Measurements from ENCODE around the gene TGM5. TPM values are rescaled to one million over a fixed set of nuclear protein-coding genes. Genes with fewer than 3 reads are reported as not detected.
"Not testable (repeated sequence)": the region's sequence is repeated elsewhere in the genome, so short reads cannot be mapped to it uniquely, and the experiment has no call there.

The TGM5 gene
- not detected for total RNA-seq

GRCh38 chr15:43266834-43267233, at the start of gene TGM5:
TSS of gene TGM5 (minus strand) at chr15:43266928. CDS start at chr15:43266849, 79 bp downstream.
- POLR2A ChIA-PET = no interaction called here

GRCh38 chr15:43314171-43314570, 47.4 kb upstream of the TGM5 start:
- POLR2A ChIA-PET = no interaction called here
- CTCF ChIA-PET = no interaction called here

More at GRCh38 chr15:43266834-43267233, at the start of gene TGM5:
- CTCF ChIA-PET = interaction anchor here (2.1 to 2.8 kb wide), 2 partner anchors 19 to 41 kb away, joined by 7 to 11 read pairs; no protein-coding TSS in a partner anchor

GRCh38 chr15:43312378-43312777, 45.6 kb upstream of the TGM5 start:
- ChIA-PET CTCF (interaction anchor here (0.7 kb wide), 1 partner anchor 34 kb away, joined by 3 read pairs; no protein-coding TSS in a partner anchor), POLR2A (no interaction called here)

GRCh38 chr15:43302205-43302817, 35.6 kb upstream of the TGM5 start, which contains the start of gene TGM7:
TSS of gene TGM7 (minus strand) at chr15:43302255.
- CTCF ChIA-PET = interaction anchor here (0.9 kb wide), 1 partner anchor 17 kb away, joined by 3 read pairs; no protein-coding TSS in a partner anchor
- POLR2A ChIA-PET = no interaction called here

GRCh38 chr15:43299884-43300283, 33.2 kb upstream of the TGM5 start:
- CTCF ChIA-PET = no interaction called here
- POLR2A ChIA-PET = no interaction called here

GRCh38 chr15:43299411-43299810, 32.7 kb upstream of the TGM5 start:
- ChIA-PET POLR2A (no interaction called here), CTCF (no interaction called here)

DNA sequence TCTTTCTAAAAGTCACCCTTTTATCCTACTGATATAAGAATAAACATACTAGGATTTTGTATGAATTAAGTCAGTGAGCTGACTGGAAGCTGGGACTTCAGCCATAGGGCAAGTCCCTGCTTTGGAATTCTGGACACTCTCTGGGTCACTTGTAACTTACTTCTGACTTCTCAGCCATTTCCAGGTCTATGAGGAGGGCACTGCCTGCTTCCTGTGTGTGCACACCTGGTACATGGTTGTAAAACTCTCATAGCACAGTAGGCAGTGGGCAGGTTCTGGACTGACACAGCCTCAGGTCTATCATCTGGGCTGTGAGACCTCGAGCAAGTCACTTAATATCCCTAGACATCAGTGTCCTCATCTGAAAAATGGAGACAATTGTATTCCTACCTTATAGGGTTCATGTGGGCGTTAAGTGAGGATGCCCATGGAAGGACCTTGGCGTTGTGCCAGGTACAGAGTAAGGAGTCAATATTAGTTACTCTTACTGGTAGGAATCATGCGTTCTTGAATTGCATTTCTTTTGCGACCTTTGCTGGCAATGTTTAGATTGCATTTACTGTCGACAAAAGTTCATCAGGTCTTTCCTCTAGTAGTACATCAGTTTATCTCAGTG, 27.5 kb upstream of the TGM5 start:
- CTCF ChIA-PET = no interaction called here

DNA sequence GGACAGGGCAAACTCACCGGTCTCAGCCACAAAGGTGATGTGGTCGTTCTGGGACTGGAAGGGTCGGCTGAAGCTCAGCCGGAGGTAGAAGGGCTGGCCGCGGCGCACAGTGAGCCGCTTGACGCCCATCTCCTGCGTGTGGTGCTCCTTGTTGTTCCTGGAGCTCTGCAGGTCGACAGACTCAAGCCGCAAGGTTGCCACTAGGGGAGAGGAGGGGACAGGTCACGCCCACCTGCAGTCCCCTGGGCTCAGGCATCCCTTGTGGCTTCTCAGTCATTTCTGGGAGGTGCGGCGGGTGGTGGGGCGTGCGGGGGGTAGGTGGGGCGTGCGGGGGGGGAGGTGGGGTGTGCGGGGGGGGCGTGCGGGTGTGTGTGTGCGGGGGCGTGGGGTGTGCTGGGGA, 26.7 kb upstream of the TGM5 start:
- CTCF ChIA-PET = interaction anchor here (1.3 kb wide), 1 partner anchor 68 kb away, joined by 4 read pairs; no protein-coding TSS in a partner anchor
- POLR2A ChIA-PET = no interaction called here

More for the DNA sequence above, 27.5 kb upstream of the TGM5 start:
- POLR2A ChIA-PET = no interaction called here

DNA sequence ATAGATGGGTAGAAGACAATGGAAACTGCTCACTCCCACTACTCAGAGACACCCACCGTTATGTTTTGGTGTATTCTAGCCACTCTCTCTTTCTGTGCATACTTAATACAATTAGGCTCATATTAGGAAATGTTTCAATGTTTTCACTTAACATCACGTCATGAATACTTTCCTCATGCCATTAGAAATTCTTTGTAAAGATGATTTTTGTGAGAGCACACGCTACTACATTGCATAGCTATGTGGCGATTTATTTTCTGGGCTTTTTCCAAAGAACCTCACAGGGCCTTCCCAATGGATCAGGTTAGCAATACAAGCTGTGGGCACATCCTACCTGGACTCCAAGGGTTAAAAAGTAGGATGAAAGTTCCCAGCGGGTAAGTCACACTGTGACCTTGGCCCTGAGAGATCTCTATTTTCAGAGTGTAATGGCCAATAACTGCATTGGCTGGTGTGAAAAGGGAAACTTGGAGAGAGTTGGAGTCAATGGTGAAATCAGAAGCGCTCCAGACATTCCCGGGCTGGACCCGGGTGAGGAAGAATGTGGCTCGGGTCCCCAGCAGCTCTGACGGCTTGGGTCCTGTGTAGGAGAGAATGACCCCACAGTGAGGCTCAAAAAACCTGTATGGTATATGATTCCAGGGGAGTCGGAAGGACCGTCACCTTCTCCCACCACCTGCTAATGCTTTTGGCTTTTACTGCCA, 25.8 kb upstream of the TGM5 start:
- ChIA-PET CTCF (interaction anchor here (0.6 to 1.3 kb wide), 2 partner anchors 67 to 119 kb away, joined by 4 read pairs; no protein-coding TSS in a partner anchor), POLR2A (no interaction called here)

- POLR2A ChIA-PET, CTCF ChIA-PET: not testable (repeated sequence)
Observed at GRCh38 chr15:43289656-43290055, 22.9 kb upstream of the TGM5 start.

DNA sequence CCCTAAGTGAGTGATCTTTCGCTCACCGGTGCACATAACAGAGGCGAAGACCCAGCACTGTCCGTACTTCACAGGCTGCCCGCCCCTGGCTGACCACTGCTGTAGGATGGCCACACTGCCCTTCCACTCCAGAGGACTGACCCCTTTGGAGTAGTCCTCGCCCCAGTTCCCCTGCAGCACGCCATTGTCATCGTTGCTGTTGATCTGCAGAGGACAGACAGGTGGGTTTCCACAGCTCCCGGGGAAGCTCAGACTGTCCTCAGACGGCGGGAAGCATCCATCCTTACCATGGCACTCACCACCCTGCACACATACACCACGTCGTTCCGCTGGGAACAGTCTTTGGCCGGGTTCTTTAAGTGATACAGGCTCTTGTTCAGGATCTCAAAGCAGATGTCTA, 20.5 kb upstream of the TGM5 start:
- CTCF ChIA-PET = interaction anchor here (0.6 to 3.7 kb wide), 3 partner anchors 11 to 228 kb away, joined by 3 to 44 read pairs (median 4); no protein-coding TSS in a partner anchor
- POLR2A ChIA-PET = no interaction called here

DNA sequence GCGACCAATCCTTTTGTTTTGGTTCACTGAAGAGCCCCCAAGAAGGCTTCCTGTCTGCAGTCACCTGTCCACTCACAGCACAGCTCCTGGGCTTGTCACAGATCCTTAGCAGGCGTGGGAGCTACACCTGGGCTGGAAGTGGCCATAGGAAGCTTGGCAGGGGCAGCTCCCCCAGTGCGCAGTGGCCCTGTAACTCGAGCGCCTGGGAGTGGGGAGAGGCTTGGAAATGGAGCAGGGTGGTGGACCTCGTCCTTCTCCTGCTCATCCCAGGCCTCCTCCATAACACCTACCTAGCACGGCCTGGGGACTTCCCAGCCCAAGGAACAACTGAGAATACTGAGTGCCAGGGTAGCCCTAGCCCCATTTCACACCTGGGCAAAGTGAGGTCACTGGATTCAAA, 19.3 kb upstream of the TGM5 start:
- ChIA-PET POLR2A (no interaction called here), CTCF (interaction anchor here (0.8 to 3.7 kb wide), 17 partner anchors 9 to 191 kb away, joined by 3 to 44 read pairs (median 4); partner anchors contain the start of genes CCNDBP1 and TGM7)

DNA sequence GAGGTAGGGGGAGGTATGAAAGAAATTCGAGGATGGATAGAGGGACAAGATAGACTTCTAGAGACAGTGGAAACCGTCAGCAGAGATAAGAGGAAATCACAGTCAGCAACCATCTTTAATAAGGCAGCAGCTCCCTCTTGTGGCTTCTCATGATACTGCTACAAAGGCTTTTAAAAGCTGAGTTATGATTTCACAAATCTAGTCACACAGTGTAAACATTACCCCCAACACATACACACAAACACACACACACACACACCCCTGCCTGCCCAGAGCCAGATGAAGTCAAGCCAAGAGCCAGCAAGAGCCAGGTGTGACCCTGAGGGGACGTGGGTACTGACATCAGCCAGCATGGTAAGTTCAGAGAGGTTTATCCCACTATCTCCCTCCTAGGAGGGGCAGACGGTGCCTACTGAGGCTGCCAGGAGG, 18.9 kb upstream of the TGM5 start:
- POLR2A ChIA-PET = no interaction called here
- CTCF ChIA-PET = interaction anchor here (0.7 to 3.7 kb wide), 21 partner anchors 9 to 190 kb away, joined by 3 to 44 read pairs (median 4); partner anchors contain the start of genes CCNDBP1 and TGM7

DNA sequence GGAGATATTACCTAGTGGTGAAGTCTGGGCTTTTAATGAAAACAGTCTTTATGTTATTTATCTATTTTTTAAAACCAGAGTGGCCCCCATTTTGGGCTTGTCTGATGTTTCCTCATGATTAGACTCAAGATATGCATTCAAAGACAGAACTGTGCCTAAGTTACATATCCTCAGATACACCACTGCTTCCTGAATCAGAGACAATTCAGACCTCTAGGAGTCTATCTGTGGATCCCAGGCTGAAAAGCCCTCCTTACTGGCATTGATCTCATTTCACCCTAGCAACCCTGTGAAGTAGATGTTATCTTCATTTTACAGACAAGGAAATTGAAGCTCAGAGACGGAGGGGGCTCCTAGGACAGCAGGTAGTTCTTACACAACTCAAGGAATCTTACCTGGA, 16.8 kb upstream of the TGM5 start:
- POLR2A ChIA-PET = no interaction called here

DNA sequence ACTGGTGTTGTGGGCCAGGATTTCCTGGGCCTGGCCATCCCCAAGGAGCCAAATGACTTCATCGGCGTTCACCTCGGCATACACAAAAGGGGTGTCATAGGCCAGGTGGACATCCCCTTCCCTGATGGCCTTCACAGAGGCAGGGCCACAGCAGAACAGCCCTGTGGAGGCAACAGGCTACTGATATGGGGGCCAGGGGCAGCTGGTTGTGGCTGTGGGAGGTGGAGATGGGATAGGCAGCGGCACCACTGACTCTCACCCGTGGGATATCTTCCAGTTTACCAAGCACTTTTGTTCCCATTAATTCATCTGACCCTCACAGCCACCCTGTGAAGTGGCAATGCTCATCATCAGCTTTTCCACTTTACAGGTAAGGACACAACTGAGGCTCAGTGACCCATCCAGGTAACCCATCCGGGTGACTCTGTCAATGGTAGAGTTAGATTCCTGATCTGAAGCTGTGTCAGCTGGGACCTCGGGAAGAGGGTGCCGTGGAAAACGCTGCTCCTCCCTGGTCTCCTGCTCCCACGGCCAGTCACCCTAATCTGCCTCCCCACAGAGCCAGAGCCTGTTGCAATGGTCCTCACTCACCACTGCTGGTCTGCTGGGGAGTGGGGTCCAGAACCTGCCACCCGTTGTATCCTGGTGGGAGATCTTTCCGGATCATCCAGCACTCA, 15.3 kb upstream of the TGM5 start:
- ChIA-PET CTCF (interaction anchor here (1.1 kb wide), 1 partner anchor 56 kb away, joined by 3 read pairs; no protein-coding TSS in a partner anchor), POLR2A (no interaction called here)

More for the DNA sequence above, 16.8 kb upstream of the TGM5 start:
- CTCF ChIA-PET = no interaction called here

GRCh38 chr15:43280996-43281395, 14.3 kb upstream of the TGM5 start:
- POLR2A ChIA-PET = no interaction called here

DNA sequence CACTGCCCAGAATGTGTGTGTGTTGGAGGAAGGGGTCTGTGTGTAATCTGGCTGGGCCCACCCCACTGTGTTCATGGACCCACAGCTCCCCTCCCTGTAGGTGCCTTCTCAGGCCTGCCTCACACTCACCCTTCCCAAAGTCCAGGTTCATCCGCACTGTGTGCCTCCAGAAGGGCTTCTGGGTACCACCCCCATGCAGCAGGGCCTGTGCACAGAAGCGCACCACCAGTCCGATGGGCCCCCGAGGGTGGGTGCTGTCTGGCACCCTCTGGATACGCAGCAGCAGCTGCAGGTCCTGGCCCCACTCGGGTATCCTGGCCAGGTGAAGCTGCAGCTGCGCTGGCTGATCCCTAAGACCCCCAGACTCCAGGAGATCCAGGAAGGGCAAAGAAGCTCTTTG, 12.8 kb upstream of the TGM5 start:
- POLR2A ChIA-PET = no interaction called here
- CTCF ChIA-PET = interaction anchor here (1.2 kb wide), 1 partner anchor 54 kb away, joined by 4 read pairs; no protein-coding TSS in a partner anchor

More at GRCh38 chr15:43280996-43281395, 14.3 kb upstream of the TGM5 start:
- CTCF ChIA-PET = no interaction called here

DNA sequence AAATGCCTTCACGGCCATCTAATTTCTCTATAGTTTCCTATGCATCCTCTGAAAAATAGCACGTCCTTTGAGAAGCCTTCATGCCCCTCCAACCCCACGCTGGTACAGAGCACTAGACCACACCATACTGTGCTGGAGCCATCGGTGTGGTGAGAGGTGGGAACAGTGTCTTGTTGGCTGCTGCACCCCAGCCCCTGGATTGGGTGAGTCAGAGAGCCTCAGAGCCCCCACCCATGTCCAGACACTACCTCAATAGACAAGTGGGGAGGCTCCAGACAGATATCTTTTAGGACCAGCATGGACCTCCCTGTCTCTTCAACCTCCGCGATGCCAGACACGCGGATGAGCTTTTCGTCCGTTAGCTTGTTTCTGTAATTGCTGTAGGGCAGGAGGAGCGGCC, 12.1 kb upstream of the TGM5 start:
- ChIA-PET CTCF (interaction anchor here (1.2 kb wide), 1 partner anchor 53 kb away, joined by 4 read pairs; no protein-coding TSS in a partner anchor), POLR2A (no interaction called here)

- CTCF ChIA-PET = interaction anchor here (0.8 to 1.7 kb wide), 2 partner anchors 35 to 52 kb away, joined by 3 to 6 read pairs; no protein-coding TSS in a partner anchor
- POLR2A ChIA-PET = no interaction called here
Observed at GRCh38 chr15:43277901-43278300, 11.2 kb upstream of the TGM5 start.
